ENCODE data around the gene KRT40. TPM values are rescaled to one million over a fixed set of nuclear protein-coding genes. Genes with fewer than 3 reads are reported as not detected.

Gene KRT40
- polyA plus RNA-seq, 3 donors, result not detected

GRCh38 chr17:41026715-41027471 is 42.8 kb upstream of the KRT40 start, which contains the start of gene KRTAP1-5:
TSS of gene KRTAP1-5 (minus strand) at chr17:41027208. CDS start at chr17:41027155, 53 bp downstream.
- no peak within 1 kb of the TSS for H2AFZ ChIP-seq (ENCODE audit: insufficient read depth, low read depth, low read length, poor library complexity, severe bottlenecking)
- H3K4me3 ChIP-seq (replicated peaks in 1 of 3; ENCODE audit: low read depth in 2 of 3, low read length in 3 of 3), result no peak within 1 kb of the TSS
- H3K79me2 ChIP-seq (ENCODE audit: insufficient read depth, low read length), result no peaks in the 10 kb centered on the region
- peaks cover 0 to 3% (median 0%) of the 10 kb centered on the region in 7 donors for H3K9me3 Mint-ChIP-seq
- H3K27me3 Mint-ChIP-seq (ENCODE audit: low read depth in 3 of 3), result peaks cover 1 to 7% (median 3%) of the 10 kb centered on the region in 3 donors
- no peak for DNase-seq
- no peaks in the 10 kb centered on the region for H3K9me3 ChIP-seq (replicated peaks in 1 of 2; ENCODE audit: control insufficient read depth in 1 of 2, insufficient read depth in 1 of 2, low read length in 2 of 2)
- H3K4me3 Mint-ChIP-seq, result no peak within 1 kb of the TSS
- no peak within 1 kb of the TSS for H3K9ac ChIP-seq (ENCODE audit: insufficient read depth, low read length, poor library complexity, severe bottlenecking)
- no peaks in the 10 kb centered on the region for H4K20me1 ChIP-seq (ENCODE audit: insufficient read depth, low read length)
- H3K27me3 ChIP-seq (ENCODE audit: control insufficient read depth in 2 of 2, insufficient read depth in 2 of 2, low read length in 2 of 2), result no peaks in the 10 kb centered on the region
- no peaks in the 10 kb centered on the region for H3K4me1 Mint-ChIP-seq
- no peak within 1 kb of the TSS for H3K27ac Mint-ChIP-seq
- no peak within 1 kb of the TSS for H3K4me2 ChIP-seq (replicated peaks; ENCODE audit: extremely low read depth, low read length, poor library complexity, severe bottlenecking)
- H3K36me3 Mint-ChIP-seq, result no peaks in the 10 kb centered on the region
- TF ChIP-seq CTCF (IDR thresholded peaks at IDR 0.05), result no peak
- H3K36me3 ChIP-seq (replicated peaks in 1 of 2; ENCODE audit: control insufficient read depth in 1 of 2, insufficient read depth in 2 of 2, low read length in 2 of 2), result no peaks in the 10 kb centered on the region
- H3K4me1 ChIP-seq (ENCODE audit: control insufficient read depth in 1 of 2, insufficient read depth in 2 of 2, low read length in 2 of 2), result no peaks in the 10 kb centered on the region
- H3K27ac ChIP-seq (ENCODE audit: low read depth in 1 of 2, low read length in 2 of 2), result no peak within 1 kb of the TSS
- WGBS (ENCODE audit: insufficient coverage), result 93% methylated on average over 7 of the region's 9 CpGs
- intact Hi-C loops (cut with micrococcal nuclease), result no loop called here

GRCh38 chr17:41024697-41025096 is 40.6 kb upstream of the KRT40 start:
- Mint-ChIP-seq H3K4me1 (no peaks in the 10 kb centered on the region), H3K36me3 (no peaks in the 10 kb centered on the region), H3K9me3 (peaks cover 0 to 7% (median 0%) of the 10 kb centered on the region in 7 donors), H3K4me3 (no peak overlapping the region), H3K27me3 (ENCODE audit: low read depth in 3 of 3) (peaks cover 2 to 7% (median 3%) of the 10 kb centered on the region in 3 donors), H3K27ac (no peak overlapping the region)
- Histone ChIP-seq H3K9ac (ENCODE audit: insufficient read depth, low read length, poor library complexity, severe bottlenecking) (no peak overlapping the region), H3K27ac (ENCODE audit: low read depth in 1 of 2, low read length in 2 of 2) (no peak overlapping the region), H3K4me3 (replicated peaks in 1 of 3; ENCODE audit: low read depth in 2 of 3, low read length in 3 of 3) (no peak overlapping the region), H3K27me3 (ENCODE audit: control insufficient read depth in 2 of 2, insufficient read depth in 2 of 2, low read length in 2 of 2) (no peaks in the 10 kb centered on the region), H3K36me3 (replicated peaks in 1 of 2; ENCODE audit: control insufficient read depth in 1 of 2, insufficient read depth in 2 of 2, low read length in 2 of 2) (no peaks in the 10 kb centered on the region), H3K4me2 (replicated peaks; ENCODE audit: extremely low read depth, low read length, poor library complexity, severe bottlenecking) (no peak overlapping the region), H3K9me3 (replicated peaks in 1 of 2; ENCODE audit: control insufficient read depth in 1 of 2, insufficient read depth in 1 of 2, low read length in 2 of 2) (no peaks in the 10 kb centered on the region), H3K4me1 (ENCODE audit: control insufficient read depth in 1 of 2, insufficient read depth in 2 of 2, low read length in 2 of 2) (no peaks in the 10 kb centered on the region), H3K79me2 (ENCODE audit: insufficient read depth, low read length) (no peaks in the 10 kb centered on the region), H2AFZ (ENCODE audit: insufficient read depth, low read depth, low read length, poor library complexity, severe bottlenecking) (no peak overlapping the region), H4K20me1 (ENCODE audit: insufficient read depth, low read length) (no peaks in the 10 kb centered on the region)
- intact Hi-C loops (cut with micrococcal nuclease), result no loop called here
- DNase-seq, result no peak
- WGBS (ENCODE audit: insufficient coverage), result no CpG with 5 or more reads among the region's 3 CpGs
- no peak for TF ChIP-seq CTCF (IDR thresholded peaks at IDR 0.05)
